HG03520 (cell line): ENCODE measurements around the gene DDA1.
"Not testable (repeated sequence)": the region's sequence is repeated elsewhere in the genome, so short reads cannot be mapped to it uniquely, and the experiment has no call there.

Source experiments
- ATAC-seq: cut with Tn5 transposase; IDR thresholded peaks from one replicate; pipeline ENCODE4 v1.9.1; 2021; ENCODE audit warnings: mild to moderate bottlenecking, moderate library complexity; ENCODE audit not compliant: unreplicated experiment

DDA1 gene

DNA sequence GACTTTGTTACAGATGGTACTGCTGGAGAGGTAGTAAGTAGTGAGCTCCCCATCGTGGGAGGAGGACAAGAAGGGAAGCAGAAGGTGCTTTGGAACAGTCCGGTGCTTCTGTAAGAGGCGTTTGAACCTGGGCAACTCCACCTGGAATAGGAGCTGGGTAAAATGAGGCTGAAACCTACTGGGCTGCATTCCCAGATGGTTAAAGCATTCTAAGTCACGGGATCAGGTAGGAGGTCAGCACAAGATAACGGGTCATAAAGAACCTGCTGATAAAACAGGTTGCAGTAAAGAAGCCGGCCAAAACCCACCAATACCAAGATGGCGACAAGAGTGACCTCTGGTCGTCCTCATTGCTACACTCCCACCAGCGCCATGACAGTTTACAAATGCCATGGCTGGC, 22.6 kb upstream of the DDA1 start:
- ATAC-seq: no peak

DNA sequence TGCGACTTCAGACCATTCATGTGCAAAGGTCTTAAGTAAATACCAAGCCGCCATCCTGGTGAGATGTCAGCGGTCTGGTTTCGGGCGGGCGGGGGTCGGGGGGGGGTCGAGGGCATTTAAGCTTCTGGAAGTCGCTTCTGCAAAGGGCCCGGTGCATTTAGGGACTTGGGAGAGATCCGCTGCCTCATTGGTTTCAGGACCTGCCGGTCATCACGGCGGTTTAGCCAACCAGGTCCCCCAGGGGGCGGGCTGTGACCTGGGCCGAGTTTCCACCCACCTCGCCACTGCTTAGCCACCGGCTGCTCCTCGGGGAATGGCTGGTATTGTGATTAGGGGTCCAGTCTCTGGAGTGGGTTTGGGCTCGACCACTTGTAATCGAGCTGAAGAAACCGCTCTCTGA, 19.9 kb upstream of the DDA1 start:
- ATAC-seq: no peak

DNA sequence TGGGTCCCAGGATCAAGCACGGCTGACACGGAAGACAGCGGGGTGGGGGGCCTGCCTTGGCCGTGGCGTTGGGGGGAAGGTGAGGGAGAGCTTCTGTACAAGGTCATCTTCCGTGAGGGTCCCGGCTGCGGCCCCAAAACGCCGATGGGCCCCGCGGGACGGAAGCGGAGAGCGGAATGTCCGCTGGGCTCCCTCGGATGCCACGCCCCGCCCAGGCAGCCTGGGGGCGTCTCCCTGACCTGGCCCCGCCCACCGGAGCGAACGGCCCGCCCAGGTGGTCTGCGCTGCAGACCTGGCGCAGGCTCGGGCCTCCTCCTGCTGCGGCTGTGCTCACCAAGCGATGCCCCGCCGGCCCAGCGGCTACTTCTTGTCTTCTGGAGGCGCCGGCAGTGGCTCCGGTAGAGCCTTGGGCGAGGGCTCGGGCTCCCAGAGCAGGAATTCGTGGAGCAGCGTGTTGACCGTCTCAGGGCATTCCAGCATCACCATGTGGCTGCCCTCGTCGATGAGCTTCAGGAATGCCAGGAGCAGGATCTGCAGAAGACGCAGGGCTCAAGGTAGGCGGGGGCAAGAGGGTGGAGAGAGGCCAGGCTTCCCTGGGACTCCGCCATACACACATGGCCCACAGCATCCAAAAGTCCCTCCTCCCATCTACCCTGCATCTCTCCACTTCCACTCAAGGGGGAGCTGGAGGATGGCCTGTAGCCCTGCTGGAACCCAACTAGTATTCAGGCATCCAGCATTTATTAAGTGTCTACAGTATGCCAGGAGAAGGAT, 16.9 kb upstream of the DDA1 start:
- ATAC-seq: no peak

DNA sequence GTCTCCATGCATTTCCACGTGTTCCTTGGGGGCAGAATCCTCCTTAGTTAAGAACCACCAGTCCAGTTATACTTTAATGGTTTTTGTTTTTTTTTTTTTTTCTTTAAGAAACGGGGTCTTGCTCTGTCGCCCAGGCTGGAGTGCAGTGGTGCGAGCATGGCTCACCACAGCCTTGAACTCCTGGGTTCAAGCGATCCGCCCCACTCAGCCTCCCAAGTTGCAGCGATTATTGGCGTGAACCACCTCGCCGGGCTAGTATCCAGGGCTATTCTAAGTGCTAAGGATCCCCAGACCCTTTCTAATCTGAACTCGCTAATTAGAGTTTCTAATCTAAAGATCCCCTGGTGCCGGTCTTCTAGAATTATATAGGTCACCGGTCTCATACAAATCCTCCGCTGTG, 15.8 kb upstream of the DDA1 start:
- no peak for ATAC-seq

DNA sequence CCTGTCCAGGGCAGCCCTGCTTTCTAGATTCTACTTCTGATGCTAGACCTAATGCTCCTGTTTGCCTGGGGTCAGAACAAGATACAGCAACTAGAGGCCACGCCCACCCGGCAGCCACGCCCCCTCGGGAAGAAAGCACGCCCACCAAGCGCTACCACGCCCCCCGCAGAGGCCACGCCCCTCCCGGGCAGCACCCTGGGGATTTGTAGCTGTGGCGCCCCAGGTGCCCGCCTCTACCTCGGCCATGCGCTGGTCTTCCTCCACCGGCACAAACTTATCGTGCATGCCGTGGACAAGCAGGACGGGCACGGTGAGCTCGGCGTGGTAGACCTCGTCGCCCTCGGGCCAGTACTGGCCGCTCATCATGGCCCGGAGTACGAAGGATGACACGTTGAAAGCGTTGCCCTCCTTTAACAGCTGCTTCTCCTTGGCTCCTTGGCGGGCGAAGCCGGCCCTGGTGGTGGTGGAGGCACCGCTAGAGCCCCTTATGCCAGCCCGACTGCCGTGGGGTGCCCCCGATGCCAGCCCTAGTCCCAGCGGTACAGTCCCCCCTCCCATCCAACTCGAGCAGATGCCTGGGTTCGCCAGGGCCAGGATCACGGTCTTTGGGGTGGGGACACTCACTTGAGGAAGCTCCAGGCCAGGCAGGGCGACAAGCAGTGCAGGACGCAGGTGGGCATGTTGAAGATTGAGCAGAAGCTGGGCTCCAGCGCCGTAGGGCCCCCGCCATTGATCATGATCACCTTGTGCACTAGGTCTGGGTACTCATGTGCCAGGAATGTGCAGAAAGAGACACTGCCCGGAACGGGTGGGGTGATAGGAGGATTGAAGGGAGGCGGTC, 15.1 kb upstream of the DDA1 start:
- no peak for ATAC-seq

DNA sequence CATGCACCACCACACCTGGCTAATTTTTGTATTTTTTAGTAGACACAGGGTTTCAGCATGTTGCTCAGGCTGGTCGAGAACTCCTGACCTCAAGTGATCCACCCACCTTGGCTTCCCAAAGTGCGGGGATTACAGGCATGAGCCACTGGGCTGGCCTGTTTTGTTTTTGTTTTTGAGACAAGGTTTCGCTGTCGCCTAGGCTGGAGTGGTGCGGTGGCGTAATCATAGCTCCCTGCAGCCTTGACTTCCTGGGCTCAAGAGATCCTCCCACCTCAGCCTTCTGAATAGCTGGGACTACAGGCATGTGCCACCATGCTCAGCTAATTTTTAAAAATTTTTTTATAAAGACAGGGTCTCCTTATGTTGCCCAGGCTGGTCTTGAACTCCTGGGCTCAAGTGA, 13.8 kb upstream of the DDA1 start:
- ATAC-seq: not testable (repeated sequence)

DNA sequence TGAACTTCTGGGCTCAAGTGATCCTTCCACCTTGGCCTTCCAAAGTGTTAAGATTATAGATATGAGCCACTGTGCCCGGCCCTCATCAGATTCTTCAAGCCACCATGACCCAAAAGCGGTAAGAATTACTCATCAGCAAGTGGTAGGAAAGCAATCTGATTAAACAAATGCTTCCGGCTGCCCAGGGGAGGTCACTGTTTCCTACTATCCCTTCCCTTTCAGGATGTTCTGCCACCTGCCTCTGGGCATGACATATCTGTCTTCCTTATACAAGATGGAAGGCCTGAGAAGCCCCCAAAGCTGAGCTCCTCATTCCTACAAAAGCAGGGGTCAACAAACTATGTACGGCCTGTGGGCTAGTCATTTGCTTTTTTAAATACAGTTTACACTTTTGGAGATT, 13.1 kb upstream of the DDA1 start:
- ATAC-seq: no peak

DNA sequence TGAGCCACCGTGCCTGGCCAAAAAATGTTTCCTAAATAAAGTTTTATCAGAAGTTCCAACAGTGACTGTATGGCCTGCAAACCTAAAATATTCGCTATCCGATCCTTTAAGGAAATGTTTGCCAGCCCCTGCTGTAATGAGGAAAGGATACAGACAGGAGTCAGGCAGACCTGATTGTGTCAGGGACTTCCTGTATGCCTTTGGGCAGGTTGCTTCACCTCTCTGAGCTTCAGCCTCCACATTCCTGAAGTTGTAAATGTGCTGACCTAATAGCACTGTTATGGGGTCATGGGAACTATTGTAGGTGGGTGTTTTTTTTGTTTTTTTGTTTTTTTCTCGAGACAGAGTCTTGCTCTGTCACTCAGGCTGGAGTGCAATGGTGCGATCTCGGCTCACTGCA, 12.4 kb upstream of the DDA1 start:
- no peak for ATAC-seq

DNA sequence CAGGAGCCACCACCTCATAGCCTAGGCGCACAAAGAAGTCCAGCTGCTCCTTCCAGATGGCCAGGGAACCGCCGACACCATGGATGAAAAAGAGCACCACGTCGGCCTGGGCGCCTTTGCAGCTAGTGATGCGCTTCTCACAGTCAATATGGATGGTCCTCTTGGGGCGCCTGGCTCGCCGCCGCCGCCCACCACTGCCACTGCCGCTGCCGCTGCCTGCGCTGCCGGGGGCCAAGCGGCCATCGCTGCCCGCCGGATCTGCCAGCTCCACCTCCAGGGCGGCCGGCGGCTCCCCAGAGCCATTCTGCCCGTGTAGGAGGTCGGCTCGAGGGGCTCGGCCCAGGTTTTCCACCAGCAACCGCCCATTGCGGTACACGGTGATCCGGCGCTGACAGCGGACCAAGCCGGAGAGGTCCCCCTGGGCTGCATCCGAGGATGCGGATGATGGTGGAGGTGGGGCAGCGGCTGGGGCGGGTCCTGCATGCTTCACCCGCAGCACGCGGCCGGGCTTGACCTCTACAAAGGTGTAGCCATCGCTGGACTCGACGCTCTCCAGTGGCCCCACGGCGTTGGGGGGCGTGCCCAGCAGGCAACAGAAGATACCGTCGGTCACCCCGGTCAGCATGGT, 8.3 kb upstream of the DDA1 start:
- no peak for ATAC-seq

DNA sequence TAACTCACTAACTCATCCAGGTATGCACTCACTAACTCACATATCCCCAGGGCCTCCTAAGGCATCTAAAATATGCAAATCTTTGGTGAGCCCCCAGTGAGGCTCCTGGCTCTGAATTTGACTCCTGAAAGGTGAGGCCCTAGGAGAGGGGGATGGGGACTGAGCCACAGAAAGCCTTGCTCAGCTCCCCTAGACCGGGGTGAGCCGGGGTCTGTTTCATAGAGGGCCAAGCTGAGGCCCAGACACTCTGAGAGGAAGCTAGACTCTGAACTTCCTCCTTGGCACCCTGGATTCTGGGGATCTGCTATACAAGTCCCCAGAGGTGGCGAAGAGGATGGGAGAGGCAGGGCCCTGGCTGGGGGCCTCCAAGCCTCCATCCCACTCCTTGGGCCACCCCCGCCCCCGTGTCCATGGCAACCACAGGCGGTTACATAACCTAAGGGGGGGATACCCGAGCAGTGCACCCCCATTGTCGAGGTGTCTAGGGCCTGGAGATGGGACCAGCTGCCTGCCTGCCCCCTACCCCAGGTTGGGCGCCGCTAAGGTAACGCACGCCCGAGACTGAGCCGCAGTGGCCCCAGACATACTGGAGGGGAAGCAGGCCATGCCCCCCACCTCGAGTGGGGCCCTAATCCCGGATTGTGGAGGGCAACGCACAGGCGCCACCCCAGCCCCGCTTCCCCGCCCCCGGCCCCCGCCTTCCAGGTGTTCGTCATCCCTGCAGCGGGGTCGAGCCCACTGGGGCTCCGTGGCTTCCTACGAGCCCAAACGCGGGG, 6.8 kb upstream of the DDA1 start:
- ATAC-seq: no peak

DNA sequence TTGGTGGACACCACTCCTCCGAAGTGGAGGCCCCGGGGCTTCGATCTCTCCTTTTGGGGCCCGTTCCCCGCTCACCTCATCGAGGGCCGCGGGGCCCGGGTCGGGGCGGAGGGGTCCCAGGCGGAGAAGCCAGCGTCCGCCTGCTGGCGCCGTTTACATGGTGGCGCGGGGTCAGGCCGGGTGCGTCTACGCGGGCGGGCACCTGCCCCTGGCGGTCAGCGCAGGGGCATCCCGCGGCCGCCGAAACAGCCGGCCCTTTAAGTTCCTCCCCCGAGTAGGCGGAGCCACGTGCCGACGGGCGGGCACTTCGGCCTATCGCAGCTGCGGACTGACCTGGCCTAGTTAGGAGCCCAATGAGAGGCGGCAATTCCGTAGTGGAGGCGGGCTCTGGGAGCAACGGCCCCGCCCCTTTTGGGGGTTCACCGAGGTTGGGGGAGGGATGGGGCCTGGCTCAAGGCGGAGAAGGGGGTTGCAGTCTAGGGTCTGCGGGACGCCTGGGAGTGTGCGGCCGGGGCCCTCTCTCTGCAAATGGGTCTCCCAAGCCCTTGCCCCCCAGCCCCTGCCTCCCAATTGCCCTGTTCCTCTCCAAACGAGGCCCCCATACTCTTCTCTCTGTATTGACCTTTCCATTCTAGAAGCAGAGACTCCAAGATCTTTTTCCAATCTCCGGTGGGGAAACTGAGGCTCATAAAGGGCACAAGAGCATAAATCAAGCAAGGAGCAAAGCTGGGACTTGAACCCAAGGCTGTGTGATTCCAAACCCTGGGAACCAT, 6.0 kb upstream of the DDA1 start, which contains the start of gene ABHD8:
TSS of gene ABHD8 (minus strand) at position 259 of the 773 bp plus-strand sequence. CDS start 1,809 bp downstream, outside the sequence.
- peak; percentile 42 for ATAC-seq

DNA sequence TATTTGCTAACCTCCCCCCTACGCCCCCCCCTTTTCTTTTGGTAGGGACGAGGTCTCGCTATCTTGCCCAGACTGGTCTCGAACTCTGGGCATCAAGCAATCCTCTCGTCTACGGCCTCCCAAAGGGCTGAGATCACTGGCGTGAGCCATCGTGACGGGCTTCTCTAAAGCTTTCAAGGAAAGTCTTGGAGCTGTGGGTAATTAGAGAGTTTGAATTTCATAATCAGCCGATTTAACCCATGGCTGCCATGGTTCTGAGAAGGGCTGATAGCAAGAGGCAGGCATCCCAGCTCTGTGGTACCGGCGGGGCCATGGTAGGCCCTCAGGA, 5.5 kb upstream of the DDA1 start:
- no peak for ATAC-seq

DNA sequence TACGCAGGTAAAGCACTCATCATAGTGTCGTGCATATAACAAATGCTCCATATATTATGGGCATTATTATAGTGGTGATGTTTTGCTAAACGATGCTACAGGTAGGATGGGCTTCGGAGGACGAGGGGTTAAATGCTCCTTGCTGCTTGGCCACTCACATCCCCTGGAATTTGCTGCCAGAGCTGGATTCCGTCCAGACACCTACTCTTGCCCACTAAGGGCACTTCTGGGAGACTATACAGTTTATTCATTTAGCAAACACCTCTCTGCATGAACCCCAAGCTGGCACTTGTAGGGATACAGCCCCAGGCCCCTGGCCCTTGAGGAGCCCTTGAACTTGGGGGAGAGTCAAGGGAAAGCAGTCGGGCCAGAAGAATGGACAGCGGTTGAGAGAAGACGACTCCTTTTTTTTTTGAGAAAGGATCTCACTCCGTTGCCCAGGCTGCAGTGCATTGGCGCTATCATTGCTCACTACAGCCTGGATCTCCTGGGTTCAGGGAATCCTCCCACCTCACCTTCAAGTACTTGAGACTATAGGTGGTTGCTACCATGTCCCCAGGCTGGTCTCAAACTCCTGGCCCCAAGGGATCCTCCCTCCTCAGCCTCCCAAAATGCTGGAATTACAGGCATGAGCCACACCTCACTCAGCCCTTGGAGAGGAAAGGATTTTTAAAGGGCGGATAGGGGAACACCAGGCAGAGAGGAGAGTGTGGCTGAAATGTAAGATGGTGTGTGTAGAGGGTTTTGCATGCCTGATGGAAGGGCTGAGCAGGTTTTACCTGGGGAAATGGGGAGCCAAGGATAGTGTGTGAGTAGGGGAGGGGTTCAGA, 4.8 kb upstream of the DDA1 start:
- ATAC-seq: no peak

DNA sequence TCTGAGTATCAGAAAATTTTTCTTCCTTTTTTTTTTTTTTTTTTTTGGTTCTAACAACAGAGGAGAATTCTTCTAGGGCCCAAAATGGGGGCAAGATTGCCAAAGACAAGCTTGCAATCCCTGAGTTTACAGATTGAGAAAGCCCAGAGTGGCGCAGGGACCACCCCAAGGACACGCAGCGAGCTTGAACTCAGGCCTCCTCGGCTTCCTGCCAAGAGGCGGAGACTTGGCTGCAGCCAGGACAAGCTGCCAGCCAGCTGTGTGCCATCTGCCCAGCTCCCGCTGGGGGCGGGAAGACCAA, 4.2 kb upstream of the DDA1 start:
- ATAC-seq: no peak

DNA sequence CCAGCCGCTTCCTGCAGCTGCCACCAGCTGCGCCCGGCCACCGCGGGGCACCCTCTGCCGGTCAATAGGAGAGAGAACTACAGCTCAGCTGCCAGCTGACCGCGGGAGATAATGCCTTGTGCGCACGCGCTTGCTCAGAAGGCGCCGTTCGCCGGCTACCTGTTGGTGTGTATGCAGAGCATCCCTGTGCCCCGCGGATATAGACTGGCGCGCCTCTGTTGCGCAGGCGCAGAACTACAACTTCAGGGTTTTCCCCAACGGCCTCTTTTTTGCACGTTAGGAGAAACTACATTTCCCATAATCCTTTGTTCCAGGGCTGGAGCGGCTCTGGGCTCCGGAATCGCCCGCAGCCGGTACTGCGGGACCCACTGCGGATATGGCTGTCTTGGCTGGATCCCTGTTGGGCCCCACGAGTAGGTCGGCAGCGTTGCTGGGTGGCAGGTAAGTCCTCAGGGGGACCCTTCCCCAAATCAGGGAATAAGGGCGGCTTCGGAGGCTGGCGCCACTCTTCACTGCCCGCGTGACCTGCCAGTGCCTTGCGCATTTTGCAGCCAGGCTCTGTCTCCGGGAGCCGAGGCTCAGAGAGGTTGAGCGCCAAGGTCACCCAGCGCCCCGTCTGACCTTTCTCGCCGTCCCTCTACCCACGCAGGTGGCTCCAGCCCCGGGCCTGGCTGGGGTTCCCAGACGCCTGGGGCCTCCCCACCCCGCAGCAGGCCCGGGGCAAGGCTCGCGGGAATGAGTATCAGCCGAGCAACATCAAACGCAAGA, 3.7 kb upstream of the DDA1 start, which contains the start of gene MRPL34:
TSS of gene MRPL34 (plus strand) at position 356 of the 768 bp plus-strand sequence. CDS start at position 377, 21 bp downstream.
- ATAC-seq: peak; percentile 59

DNA sequence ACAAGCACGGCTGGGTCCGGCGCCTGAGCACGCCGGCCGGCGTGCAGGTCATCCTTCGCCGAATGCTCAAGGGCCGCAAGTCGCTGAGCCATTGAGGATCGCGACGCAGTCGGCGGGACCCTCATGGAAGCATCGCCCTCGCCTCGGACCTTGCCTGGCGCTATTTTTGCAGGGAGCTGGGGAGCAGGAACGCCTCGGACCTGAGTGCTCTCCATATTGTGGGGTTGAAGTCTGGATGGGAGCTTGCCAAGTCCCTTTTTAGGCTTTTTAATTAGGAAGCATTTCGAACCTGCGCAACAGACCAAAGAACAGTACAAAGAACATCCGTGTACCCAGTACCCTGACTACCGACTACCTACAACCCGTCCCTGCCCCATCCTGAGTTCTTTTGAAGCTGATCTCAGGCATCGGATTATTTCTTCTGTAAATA, 3.1 kb upstream of the DDA1 start:
- ATAC-seq: no peak

DNA sequence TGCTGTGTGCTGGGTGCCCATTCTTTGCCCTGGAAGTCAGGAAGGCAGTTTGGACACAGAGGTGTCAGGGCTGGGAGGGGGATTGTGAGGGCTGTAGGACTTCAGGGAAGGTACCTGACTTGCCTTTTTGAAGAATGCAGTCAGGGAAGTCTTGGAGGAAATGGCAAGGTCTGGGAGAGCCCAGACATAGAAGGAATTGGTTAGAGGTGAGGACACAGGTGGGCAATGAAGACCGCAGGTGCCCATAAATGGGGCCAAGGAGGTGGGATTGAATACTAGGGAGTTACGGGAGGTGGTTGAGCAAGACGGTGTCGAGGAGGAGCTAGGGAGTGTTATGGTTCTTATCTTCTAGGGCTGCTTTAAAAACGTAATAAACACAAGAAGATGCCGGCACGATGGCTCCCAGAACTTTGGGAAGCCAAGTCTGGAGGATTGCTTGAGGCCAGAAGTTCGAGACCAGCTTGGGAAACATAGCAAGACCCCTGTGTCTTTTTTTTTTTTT, 1.4 kb upstream of the DDA1 start:
- no peak for ATAC-seq

DNA sequence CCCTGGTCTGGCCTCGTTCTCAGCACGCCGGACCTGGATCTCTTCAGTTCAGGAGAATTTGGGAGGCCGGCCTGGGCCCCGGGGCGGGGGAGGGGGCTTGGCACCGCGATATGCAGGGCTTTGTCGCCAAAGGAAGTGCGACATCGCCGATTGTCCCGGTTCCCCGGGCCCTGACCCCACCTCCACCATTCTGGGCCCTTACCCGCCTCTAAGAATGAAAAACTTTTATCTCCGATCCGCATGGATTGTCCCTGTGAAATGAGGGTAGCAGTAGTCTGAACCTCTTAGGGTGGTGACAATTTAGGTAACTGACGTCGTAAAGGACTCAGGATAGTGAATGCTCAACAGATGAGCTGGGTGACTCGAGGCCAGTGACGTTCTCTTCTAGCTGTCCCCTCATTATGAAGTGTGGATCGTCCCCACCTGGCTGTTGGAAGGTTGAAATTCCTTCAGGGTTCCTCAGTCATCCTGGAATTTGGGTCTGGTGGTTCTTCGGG, 650 bp downstream of the DDA1 start:
- ATAC-seq: no peak
